NCI-H524 (cell line): ENCODE measurements around the gene LIMK1.
"Not testable (repeated sequence)": the region's sequence is repeated elsewhere in the genome, so short reads cannot be mapped to it uniquely, and the experiment has no call there.

ENCODE experiments used
- DNase-seq, 2 experiments: peaks; one replicate each; lab custom pipeline; 2025; lab: John Stamatoyannopoulos, UW

The LIMK1 gene

GRCh38 chr7:74126220-74126880, 42.7 kb downstream of the LIMK1 start:
- DNase-seq: no peak

GRCh38 chr7:74129887-74130286, 46.3 kb downstream of the LIMK1 start:
- DNase-seq: no peak

- no peak for DNase-seq
These were observed 46.9 kb downstream of the LIMK1 start for GRCh38 chr7:74130518-74130917.

GRCh38 chr7:74134117-74134620, 50.6 kb downstream of the LIMK1 start:
- DNase-seq: no peak

- DNase-seq: no peak
These were observed 54.8 kb downstream of the LIMK1 start for GRCh38 chr7:74138334-74138867.

- DNase-seq: no peak
These were observed 55.6 kb downstream of the LIMK1 start for GRCh38 chr7:74138945-74139843.

GRCh38 chr7:74141705-74142104, 58.1 kb downstream of the LIMK1 start:
- DNase-seq: no peak

GRCh38 chr7:74143383-74143782, 59.8 kb downstream of the LIMK1 start:
- no peak for DNase-seq

GRCh38 chr7:74148491-74148890, 64.9 kb downstream of the LIMK1 start:
- DNase-seq: no peak

GRCh38 chr7:74149071-74149470, 65.5 kb downstream of the LIMK1 start:
- DNase-seq: no peak

GRCh38 chr7:74149603-74150002, 66.0 kb downstream of the LIMK1 start:
- no peak for DNase-seq

GRCh38 chr7:74153736-74154135, 70.1 kb downstream of the LIMK1 start:
- no peak for DNase-seq

- no peak for DNase-seq
These were observed 72.3 kb downstream of the LIMK1 start for GRCh38 chr7:74155810-74156395.

GRCh38 chr7:74157605-74158004, 74.0 kb downstream of the LIMK1 start:
- DNase-seq: no peak

- DNase-seq: no peak
These were observed 81.4 kb downstream of the LIMK1 start for GRCh38 chr7:74164985-74165456.

GRCh38 chr7:74165867-74166593, 82.4 kb downstream of the LIMK1 start:
- DNase-seq: no peak

GRCh38 chr7:74167324-74167723, 83.7 kb downstream of the LIMK1 start:
- DNase-seq: not testable (repeated sequence)
